GM12878 (cell line): Measurements from ENCODE around the gene ATP6AP2. TPM values are rescaled to one million over a fixed set of nuclear protein-coding genes. Genes with fewer than 3 reads are reported as not detected.

ENCODE experiments used
- ATAC-seq: fragments of 200-7000 bp; cut with Tn5 transposase; 3 replicates; pipeline ENCODE4 v1.9.1; 2020; ENCODE audit warnings: mild to moderate bottlenecking, moderate library complexity
- BruUV-seq: library from RNA; stranded (reverse); fragments of 400-500 nt; replicated peaks from 2 replicates; lab custom pipeline; 2021; lab: Mats Ljungman, UMichigan
- CTCF ChIA-PET: fragments of 300-600 bp; sonication (Branson Sonifier 250); formaldehyde crosslinking; extraction: SDS; loops from one replicate; lab custom pipeline; 2021; ENCODE audit warnings: inconsistent platforms; lab: Yijun Ruan, JAX
- POLR2A ChIA-PET: fragments of 350-600 bp; formaldehyde crosslinking; extraction: SDS; loops from one replicate; lab custom pipeline; 2021; ENCODE audit warnings: inconsistent platforms; lab: Charles Lee
- RAD21 ChIA-PET: fragments of 300-600 bp; sonication (Branson Sonifier 250); formaldehyde crosslinking; loops from one replicate; lab custom pipeline; 2023; ENCODE audit warnings: antibody characterized with exemption; ENCODE audit not compliant: unreplicated experiment; lab: Charles Lee
- SMC1A ChIA-PET: fragments of 300-600 bp; sonication (Branson Sonifier 250); formaldehyde crosslinking; loops from one replicate; lab custom pipeline; 2023; ENCODE audit not compliant: unreplicated experiment, uncharacterized antibody; lab: Charles Lee
- DNase-seq: peaks from one replicate; pipeline ENCODE4 v3.0.0-alpha.2; 2011; ENCODE audit warnings: low read depth, low spot score
- FAIRE-seq: peaks from 3 replicates; lab custom pipeline; 2011; peaks lifted over from hg19 to GRCh38; lab: Jason Lieb, UNC
- H2AFZ ChIP-seq: 2 replicates; pipeline ENCODE4 v1.6.0; 2011; ENCODE audit warnings: low read depth, low read length, control low read depth; ENCODE audit not compliant: control insufficient read depth
- H3K27ac ChIP-seq: 2 replicates; pipeline ENCODE4 v1.5.1; 2011; ENCODE audit warnings: control low read depth; ENCODE audit not compliant: control insufficient read depth, insufficient read depth
- H3K27me3 ChIP-seq, 2 experiments: replicated peaks in 1 of 2; 2 replicates each; pipeline versions ENCODE4 v1.6.0 to v1.6.1; 2011; ENCODE audit warnings: low read length in 1 of 2; ENCODE audit not compliant: control insufficient read depth in 2 of 2, insufficient read depth in 2 of 2
- H3K36me3 ChIP-seq, 2 experiments: 2 replicates each; pipeline ENCODE4 v1.5.1; 2011; ENCODE audit warnings: low read length in 1 of 2; ENCODE audit not compliant: control insufficient read depth in 2 of 2, insufficient read depth in 2 of 2
- H3K4me1 ChIP-seq: 2 replicates; pipeline ENCODE4 v1.6.1; 2011; ENCODE audit warnings: mild to moderate bottlenecking, low read length, moderate library complexity, mixed read lengths; ENCODE audit not compliant: control insufficient read depth, insufficient read depth
- H3K4me2 ChIP-seq: 2 replicates; pipeline ENCODE4 v1.6.0; 2011; ENCODE audit warnings: control low read depth; ENCODE audit not compliant: control insufficient read depth, insufficient read depth
- H3K4me3 ChIP-seq: fragments of 200-600 bp; sonication (generic); 2 replicates; pipeline ENCODE4 v1.5.1; 2016
- H3K79me2 ChIP-seq: 2 replicates; pipeline ENCODE4 v1.6.0; 2011; ENCODE audit warnings: low read length; ENCODE audit not compliant: control insufficient read depth, insufficient read depth
- H3K9ac ChIP-seq: 2 replicates; pipeline ENCODE4 v1.8.0; 2011; ENCODE audit warnings: low read length, control low read depth, mixed read lengths; ENCODE audit not compliant: control insufficient read depth, insufficient read depth
- H3K9me3 ChIP-seq: replicated peaks from 3 replicates; pipeline ENCODE4 v1.5.1; 2011; ENCODE audit warnings: mild to moderate bottlenecking, low read length; ENCODE audit not compliant: control insufficient read depth, insufficient read depth
- H4K20me1 ChIP-seq: 2 replicates; pipeline ENCODE4 v1.6.0; 2011; ENCODE audit not compliant: control insufficient read depth, insufficient read depth
- BRCA1 ChIP-seq: IDR thresholded peaks from 2 replicates; pipeline ENCODE4 v1.6.1; 2011; ENCODE audit warnings: low read depth, low read length, improper control_type of control experiment
- CEBPB ChIP-seq, 2 experiments: fragments of 150-350 bp in 1 of 2; IDR thresholded peaks; 2 replicates each; pipeline ENCODE4 v1.6.1; 2012 to 2014; ENCODE audit warnings: low read depth in 2 of 2, low read length in 2 of 2, borderline replicate concordance in 1 of 2, inconsistent platforms in 1 of 2
- DPF2 ChIP-seq: fragments of 450-650 bp; IDR thresholded peaks from 2 replicates; pipeline ENCODE4 v1.6.1; 2017; ENCODE audit warnings: mild to moderate bottlenecking
- FOXK2 ChIP-seq: fragments of 450-650 bp; IDR thresholded peaks from 2 replicates; pipeline ENCODE4 v1.6.1; 2017; ENCODE audit warnings: mild to moderate bottlenecking, moderate library complexity
- FOXM1 ChIP-seq: IDR thresholded peaks from 2 replicates; pipeline ENCODE4 v1.6.1; 2012; ENCODE audit warnings: low read depth, mild to moderate bottlenecking, inconsistent platforms, low read length, moderate library complexity
- KDM1A ChIP-seq: fragments of 200-600 bp; sonication (generic); IDR thresholded peaks from 2 replicates; pipeline ENCODE4 v1.6.1; 2016; ENCODE audit warnings: borderline replicate concordance
- PAX5 ChIP-seq: IDR thresholded peaks from 2 replicates; pipeline ENCODE4 v1.6.1; 2011; ENCODE audit warnings: low read depth, low read length, borderline replicate concordance
- POU2F2 ChIP-seq: IDR thresholded peaks from 3 replicates; pipeline ENCODE4 v1.6.1; 2011; ENCODE audit warnings: low read depth, mild to moderate bottlenecking, low read length, borderline replicate concordance
- RELA ChIP-seq: fragments of 450-650 bp; IDR thresholded peaks from 2 replicates; pipeline ENCODE4 v1.8.0; 2014; ENCODE audit warnings: borderline replicate concordance; ENCODE audit not compliant: partially characterized antibody
- SPI1 ChIP-seq: IDR thresholded peaks from 2 replicates; pipeline ENCODE4 v1.6.1; 2011; ENCODE audit warnings: low read depth, mild to moderate bottlenecking, low read length, moderate library complexity, borderline replicate concordance; ENCODE audit not compliant: insufficient read depth
- SREBF1 ChIP-seq: IDR thresholded peaks from 2 replicates; pipeline ENCODE4 v1.6.1; 2012; ENCODE audit warnings: mild to moderate bottlenecking, low read length
- WGBS: methylation state at CpG from one replicate; pipeline ENCODE4 v1.1.6; 2016; ENCODE audit warnings: low lambda C conversion rate; ENCODE audit not compliant: insufficient replicate concordance, insufficient coverage; ENCODE audit errors: missing lambda C conversion rate; 5-methylcytosine and 5-hydroxymethylcytosine counted together
- in situ Hi-C: fragments of 300-500 bp; cut with MboI; formaldehyde crosslinking; loops from 9 replicates; pipeline ENCODE4 v1.14.3; 2018; ENCODE audit warnings: mixed read lengths
- intact Hi-C: fragments of 100-400 bp; cut with micrococcal nuclease; formaldehyde crosslinking; loops from one replicate; pipeline ENCODE4 v1.14.2; 2022; ENCODE audit not compliant: unreplicated experiment
- polyA plus RNA-seq, 11 experiments: library from polyadenylated mRNA; depleted of rRNA in 4 of 11; unstranded in 6 of 11; stranded (reverse) in 5 of 11; fragments of >200 nt; fragmentation: Nextera tagmentation in 4 of 11; fragmentation: Illumina TruSeq in 1 of 11; extraction: Ambion mirVana in 4 of 11; extraction: Trizol in 1 of 11; gene quantifications; 1 replicate in 1 of 11; 2 replicates in 10 of 11; pipeline versions ENCODE4 v1.2.1 to v1.2.3, GENCODE V29; 2011 to 2016; ENCODE audit warnings: inconsistent platforms in 2 of 11, missing spikeins in 2 of 11, low read depth in 1 of 11
- total RNA-seq, 4 experiments: library from RNA; depleted of rRNA in 3 of 4; stranded (reverse); fragments of >200 nt in 3 of 4; fragmentation: Illumina TruSeq in 1 of 4; extraction: Trizol in 1 of 4; gene quantifications; 2 replicates each; pipeline versions ENCODE4 v1.2.1 to v1.2.3, GENCODE V29; 2013 to 2021
- TF ChIP-seq, protein P1 (sequence below): IDR thresholded peaks from 2 replicates; pipeline ENCODE4 v1.6.1; 2012; ENCODE audit warnings: improper control_type of control experiment, low read depth, low read length; ENCODE audit not compliant: insufficient replicate concordance

Gene ATP6AP2
- total and polyA plus RNA-seq, 10 of the 15 experiments (the other 5 are each of a cell fraction or from before 2014, with no cell fraction given), result 36.3 to 141 (median 56.0) TPM

DNA sequence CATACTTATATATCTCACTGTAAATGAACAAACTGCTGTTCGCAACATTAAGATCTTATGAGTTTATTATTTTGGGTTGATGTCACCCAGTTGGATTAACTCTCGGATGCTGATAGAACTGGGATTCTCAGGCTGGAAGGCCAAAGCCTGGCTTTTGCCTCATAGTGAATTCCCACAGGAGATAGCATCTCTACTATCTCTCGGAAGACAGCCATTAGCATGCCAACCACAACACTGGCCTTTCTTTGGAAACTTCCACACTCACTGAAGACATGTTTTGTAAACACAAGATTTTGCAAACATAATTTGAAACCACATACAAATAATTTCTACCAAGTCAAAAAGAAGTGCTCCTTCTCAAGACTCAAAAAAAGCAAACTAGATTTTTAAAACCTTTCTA is 4.5 kb upstream of the ATP6AP2 start:
- SMC1A ChIA-PET, result no interaction called here
- no peak for FAIRE-seq
- RAD21 ChIA-PET, result interaction anchor here (0.7 kb wide), 1 partner anchor 25 kb away, joined by 3 read pairs; no protein-coding TSS in a partner anchor

DNA sequence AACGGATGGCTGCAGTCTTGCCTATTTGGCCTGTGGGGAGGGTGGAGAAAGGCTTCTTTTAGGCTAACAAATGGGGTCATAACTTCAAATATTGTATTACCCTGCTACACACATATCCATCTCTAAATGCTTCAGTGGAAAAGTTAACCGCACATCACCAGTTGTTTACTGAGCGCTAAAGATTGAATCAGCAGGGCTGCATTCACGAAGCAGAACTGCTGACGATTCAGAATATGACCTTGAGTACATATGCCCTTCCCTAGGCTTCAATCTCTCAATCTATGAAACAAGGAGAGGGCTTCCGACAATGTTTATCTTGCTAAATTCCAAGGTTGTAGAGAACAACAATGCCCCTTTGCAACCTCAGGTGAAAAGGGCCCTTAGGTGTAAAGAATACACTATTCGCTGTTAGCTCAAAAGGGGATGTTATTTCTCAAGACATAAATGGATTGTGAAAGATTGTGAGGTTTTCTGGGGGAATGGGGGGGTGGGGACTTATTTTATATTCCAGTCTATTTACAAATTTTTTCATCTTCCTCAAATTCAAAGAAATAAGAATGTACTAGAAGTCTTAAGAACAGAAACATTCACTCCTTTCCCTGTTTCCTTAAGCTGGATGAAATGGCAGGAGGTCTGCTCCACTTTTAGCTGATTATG is 2.6 kb upstream of the ATP6AP2 start:
- in situ Hi-C loops (no loop called here), intact Hi-C loops (no loop called here)
- Histone ChIP-seq H3K9ac (no peak overlapping the region), H3K4me3 (no peak overlapping the region), H3K27ac (no peak overlapping the region), H4K20me1 (no peaks in the 10 kb centered on the region), H3K27me3 (no peaks in the 10 kb centered on the region), H3K4me1 (no peaks in the 10 kb centered on the region), H3K36me3 (no peaks in the 10 kb centered on the region), H3K9me3 (no peaks in the 10 kb centered on the region; the same call in 2 of the 3 replicates), H2AFZ (no peak overlapping the region), H3K4me2 (no peak overlapping the region), H3K79me2 (peaks cover 18% of the 10 kb centered on the region)
- no TSS peak for BruUV-seq
- DNase-seq, result no peak
- ATAC-seq, result no peak
- WGBS, result 76% methylated on average over 7 of the region's 7 CpGs
- CTCF ChIA-PET, result interaction anchor here (1.3 kb wide), 1 partner anchor 33 kb away, joined by 3 read pairs; no protein-coding TSS in a partner anchor
- TF ChIP-seq, protein P1, sequence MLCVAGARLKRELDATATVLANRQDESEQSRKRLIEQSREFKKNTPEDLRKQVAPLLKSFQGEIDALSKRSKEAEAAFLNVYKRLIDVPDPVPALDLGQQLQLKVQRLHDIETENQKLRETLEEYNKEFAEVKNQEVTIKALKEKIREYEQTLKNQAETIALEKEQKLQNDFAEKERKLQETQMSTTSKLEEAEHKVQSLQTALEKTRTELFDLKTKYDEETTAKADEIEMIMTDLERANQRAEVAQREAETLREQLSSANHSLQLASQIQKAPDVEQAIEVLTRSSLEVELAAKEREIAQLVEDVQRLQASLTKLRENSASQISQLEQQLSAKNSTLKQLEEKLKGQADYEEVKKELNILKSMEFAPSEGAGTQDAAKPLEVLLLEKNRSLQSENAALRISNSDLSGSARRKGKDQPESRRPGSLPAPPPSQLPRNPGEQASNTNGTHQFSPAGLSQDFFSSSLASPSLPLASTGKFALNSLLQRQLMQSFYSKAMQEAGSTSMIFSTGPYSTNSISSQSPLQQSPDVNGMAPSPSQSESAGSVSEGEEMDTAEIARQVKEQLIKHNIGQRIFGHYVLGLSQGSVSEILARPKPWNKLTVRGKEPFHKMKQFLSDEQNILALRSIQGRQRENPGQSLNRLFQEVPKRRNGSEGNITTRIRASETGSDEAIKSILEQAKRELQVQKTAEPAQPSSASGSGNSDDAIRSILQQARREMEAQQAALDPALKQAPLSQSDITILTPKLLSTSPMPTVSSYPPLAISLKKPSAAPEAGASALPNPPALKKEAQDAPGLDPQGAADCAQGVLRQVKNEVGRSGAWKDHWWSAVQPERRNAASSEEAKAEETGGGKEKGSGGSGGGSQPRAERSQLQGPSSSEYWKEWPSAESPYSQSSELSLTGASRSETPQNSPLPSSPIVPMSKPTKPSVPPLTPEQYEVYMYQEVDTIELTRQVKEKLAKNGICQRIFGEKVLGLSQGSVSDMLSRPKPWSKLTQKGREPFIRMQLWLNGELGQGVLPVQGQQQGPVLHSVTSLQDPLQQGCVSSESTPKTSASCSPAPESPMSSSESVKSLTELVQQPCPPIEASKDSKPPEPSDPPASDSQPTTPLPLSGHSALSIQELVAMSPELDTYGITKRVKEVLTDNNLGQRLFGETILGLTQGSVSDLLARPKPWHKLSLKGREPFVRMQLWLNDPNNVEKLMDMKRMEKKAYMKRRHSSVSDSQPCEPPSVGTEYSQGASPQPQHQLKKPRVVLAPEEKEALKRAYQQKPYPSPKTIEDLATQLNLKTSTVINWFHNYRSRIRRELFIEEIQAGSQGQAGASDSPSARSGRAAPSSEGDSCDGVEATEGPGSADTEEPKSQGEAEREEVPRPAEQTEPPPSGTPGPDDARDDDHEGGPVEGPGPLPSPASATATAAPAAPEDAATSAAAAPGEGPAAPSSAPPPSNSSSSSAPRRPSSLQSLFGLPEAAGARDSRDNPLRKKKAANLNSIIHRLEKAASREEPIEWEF, result no peak
- TF ChIP-seq POU2F2, result no peak
- no peak for TF ChIP-seq FOXK2
- TF ChIP-seq FOXM1, result no peak
- TF ChIP-seq PAX5, result no peak
- no peak for TF ChIP-seq KDM1A
- TF ChIP-seq SREBF1, result no peak
- no peak for TF ChIP-seq CEBPB (IDR thresholded peaks at IDR 0.05; ENCODE audit: borderline replicate concordance in 1 of 2, low read depth in 2 of 2, low read length in 2 of 2)
- no peak for TF ChIP-seq DPF2
- TF ChIP-seq RELA, result no peak
- TF ChIP-seq BRCA1, result no peak
- POLR2A ChIA-PET, result interaction anchor here (0.6 kb wide), 2 partner anchors 35 to 815 kb away, joined by 4 to 6 read pairs; no protein-coding TSS in a partner anchor
- SMC1A ChIA-PET, result interaction anchor here (1.3 kb wide), 1 partner anchor 34 kb away, joined by 4 read pairs; no protein-coding TSS in a partner anchor
- FAIRE-seq, result no peak
- RAD21 ChIA-PET, result no interaction called here

More for the DNA sequence above, 4.5 kb upstream of the ATP6AP2 start:
- Histone ChIP-seq H3K27me3 (no peaks in the 10 kb centered on the region), H3K4me1 (no peaks in the 10 kb centered on the region), H3K9me3 (no peaks in the 10 kb centered on the region; the same call in 2 of the 3 replicates), H2AFZ (no peak overlapping the region), H3K36me3 (no peaks in the 10 kb centered on the region), H3K4me2 (no peak overlapping the region), H3K9ac (no peak overlapping the region), H4K20me1 (no peaks in the 10 kb centered on the region), H3K4me3 (no peak overlapping the region), H3K79me2 (peaks cover 5% of the 10 kb centered on the region), H3K27ac (no peak overlapping the region)
- CTCF ChIA-PET, result interaction anchor here (1.6 kb wide), 1 partner anchor 32 kb away, joined by 8 read pairs; no protein-coding TSS in a partner anchor
- TF ChIP-seq SPI1, result no peak
- intact Hi-C loops, result no loop called here
- no peak for ATAC-seq
- in situ Hi-C loops, result no loop called here
- no peak for DNase-seq
- POLR2A ChIA-PET, result interaction anchor here (0.7 kb wide), 1 partner anchor 32 kb away, joined by 4 read pairs; no protein-coding TSS in a partner anchor
- no TSS peak for BruUV-seq
- WGBS, result 71% methylated on average over 3 of the region's 3 CpGs
